ENCODE results near the gene RUNDC1.
"Not testable (repeated sequence)": the region's sequence is repeated elsewhere in the genome, so short reads cannot be mapped to it uniquely, and the experiment has no call there.

The RUNDC1 gene

DNA sequence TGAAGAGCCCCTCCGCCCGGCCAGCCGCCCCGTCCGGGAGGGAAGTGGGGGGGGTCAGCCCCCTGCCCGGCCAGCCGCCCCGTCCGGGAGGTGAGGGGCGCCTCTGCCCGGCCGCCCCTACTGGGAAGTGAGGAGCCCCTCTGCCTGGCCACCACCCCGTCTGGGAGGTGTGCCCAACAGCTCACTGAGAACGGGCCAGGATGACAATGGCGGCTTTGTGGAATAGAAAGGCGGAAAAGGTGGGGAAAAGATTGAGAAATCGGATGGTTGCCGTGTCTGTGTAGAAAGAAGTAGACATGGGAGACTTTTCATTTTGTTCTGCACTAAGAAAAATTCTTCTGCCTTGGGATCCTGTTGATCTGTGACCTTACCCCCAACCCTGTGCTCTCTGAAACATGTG lies 7.0 kb upstream of the RUNDC1 start:
- not testable (repeated sequence) for H3K4me1 ChIP-seq (ENCODE audit: control insufficient read depth, insufficient read depth, low read length); H3K36me3 ChIP-seq (ENCODE audit: control insufficient read depth, insufficient read depth, low read length); H3K27ac ChIP-seq (ENCODE audit: low read depth, low read length); H3K9ac ChIP-seq (ENCODE audit: low read depth, low read length); H3K27me3 ChIP-seq (ENCODE audit: control insufficient read depth, insufficient read depth, low read length); H3K4me3 ChIP-seq (ENCODE audit: low read depth, low read length); H3K9me3 ChIP-seq (ENCODE audit: control insufficient read depth, insufficient read depth, low read length)

GRCh38 chr17:42975265-42975664 lies 5.1 kb upstream of the RUNDC1 start:
- no peaks in the 10 kb centered on the region for H3K27me3 ChIP-seq (ENCODE audit: control insufficient read depth, insufficient read depth, low read length)
- no peaks in the 10 kb centered on the region for H3K4me1 ChIP-seq (ENCODE audit: control insufficient read depth, insufficient read depth, low read length)
- H3K36me3 ChIP-seq (ENCODE audit: control insufficient read depth, insufficient read depth, low read length) = no peaks in the 10 kb centered on the region
- H3K27ac ChIP-seq (ENCODE audit: low read depth, low read length) = no peak overlapping the region
- H3K9me3 ChIP-seq (ENCODE audit: control insufficient read depth, insufficient read depth, low read length) = no peaks in the 10 kb centered on the region
- no peak overlapping the region for H3K4me3 ChIP-seq (ENCODE audit: low read depth, low read length)
- no peak overlapping the region for H3K9ac ChIP-seq (ENCODE audit: low read depth, low read length)

DNA sequence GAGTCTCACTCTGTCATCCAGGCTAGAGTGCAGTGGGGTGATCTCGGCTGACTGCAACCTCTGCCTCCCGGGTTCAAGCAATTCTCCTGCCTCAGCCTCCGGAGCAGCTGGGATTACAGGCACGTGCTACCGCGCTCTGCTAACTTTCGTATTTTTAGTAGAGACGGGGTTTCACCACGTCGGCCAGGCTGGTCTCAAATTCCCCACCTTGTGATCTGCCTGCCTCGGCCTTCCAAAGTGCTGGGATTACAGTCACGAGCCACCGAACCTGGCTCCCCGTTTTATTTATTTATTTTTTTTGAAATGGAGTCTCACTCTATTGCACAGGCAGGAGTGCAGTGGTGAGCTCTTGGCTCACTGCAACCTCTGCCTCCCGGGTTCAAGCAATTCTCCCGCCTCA lies 4.7 kb upstream of the RUNDC1 start:
- H3K27me3 ChIP-seq (ENCODE audit: control insufficient read depth, insufficient read depth, low read length); H3K9me3 ChIP-seq (ENCODE audit: control insufficient read depth, insufficient read depth, low read length); H3K4me3 ChIP-seq (ENCODE audit: low read depth, low read length); H3K36me3 ChIP-seq (ENCODE audit: control insufficient read depth, insufficient read depth, low read length); H3K4me1 ChIP-seq (ENCODE audit: control insufficient read depth, insufficient read depth, low read length); H3K9ac ChIP-seq (ENCODE audit: low read depth, low read length); H3K27ac ChIP-seq (ENCODE audit: low read depth, low read length): not testable (repeated sequence)

- no peaks in the 10 kb centered on the region for H3K9me3 ChIP-seq (ENCODE audit: control insufficient read depth, insufficient read depth, low read length)
Measured at GRCh38 chr17:42979511-42980273, 673 bp upstream of the RUNDC1 start, which contains the start of gene PTGES3L. Gene PTGES3L, minus strand, starts transcription at chr17:42980080. Its CDS starts 27 bp downstream, at chr17:42980053.

DNA sequence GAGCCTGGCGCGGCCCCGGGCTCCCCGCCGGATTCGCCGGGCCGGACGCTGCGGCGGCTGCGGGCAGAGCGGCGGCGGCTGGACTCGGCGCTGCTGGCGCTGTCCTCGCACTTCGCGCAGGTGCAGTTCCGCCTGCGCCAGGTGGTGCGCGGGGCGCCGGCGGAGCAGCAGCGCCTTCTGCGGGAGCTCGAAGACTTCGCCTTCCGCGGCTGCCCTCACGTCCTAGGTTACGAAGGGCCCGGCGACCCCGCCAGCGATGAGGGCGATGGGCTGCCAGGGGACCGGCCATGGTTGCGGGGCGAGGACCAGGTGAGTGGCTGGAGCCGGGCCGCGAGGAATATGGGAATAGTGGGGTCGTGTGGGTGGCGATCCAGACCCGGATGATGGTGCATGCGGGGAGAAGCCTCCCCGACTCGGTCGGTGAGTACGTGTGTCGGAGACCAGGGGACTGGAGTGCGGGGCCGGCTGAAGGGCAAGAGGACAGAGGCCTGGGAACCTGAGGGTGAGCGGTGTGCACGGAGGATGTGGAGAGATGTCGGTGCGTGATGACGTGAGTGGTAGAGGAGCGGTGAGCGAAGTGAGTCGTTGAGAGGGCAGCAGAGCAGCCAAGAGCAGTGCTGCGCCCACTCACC lies 517 bp downstream of the RUNDC1 start:
- Histone ChIP-seq H3K9me3 (ENCODE audit: control insufficient read depth, insufficient read depth, low read length) (no peaks in the 10 kb centered on the region), H3K27ac (ENCODE audit: low read depth, low read length) (peak overlapping the region; percentile 94)

More at GRCh38 chr17:42979511-42980273, 673 bp upstream of the RUNDC1 start, which contains the start of gene PTGES3L:
- H3K4me3 ChIP-seq (ENCODE audit: low read depth, low read length) = peak within 1 kb of the TSS; percentile 77
- peaks cover 5% of the 10 kb centered on the region; the same call in 1 of the 2 replicates for H3K36me3 ChIP-seq (ENCODE audit: control insufficient read depth, insufficient read depth, low read length)
- no peaks in the 10 kb centered on the region for H3K27me3 ChIP-seq (ENCODE audit: control insufficient read depth, insufficient read depth, low read length)
- peak within 1 kb of the TSS; percentile 77 for H3K9ac ChIP-seq (ENCODE audit: low read depth, low read length)
- 0 out of 2 replicates have a peak, but pooled peaks cover 7% of the 10 kb centered on the region for H3K4me1 ChIP-seq (ENCODE audit: control insufficient read depth, insufficient read depth, low read length)
- H3K27ac ChIP-seq (ENCODE audit: low read depth, low read length) = peak within 1 kb of the TSS; percentile 94

GRCh38 chr17:42982266-42982665 lies 1.9 kb downstream of the RUNDC1 start:
- Histone ChIP-seq H3K27ac (ENCODE audit: low read depth, low read length) (no peak overlapping the region), H3K9ac (ENCODE audit: low read depth, low read length) (no peak overlapping the region), H3K27me3 (ENCODE audit: control insufficient read depth, insufficient read depth, low read length) (no peaks in the 10 kb centered on the region), H3K36me3 (ENCODE audit: control insufficient read depth, insufficient read depth, low read length) (peaks cover 17% of the 10 kb centered on the region), H3K4me1 (ENCODE audit: control insufficient read depth, insufficient read depth, low read length) (0 out of 2 replicates have a peak, but pooled peaks cover 7% of the 10 kb centered on the region), H3K4me3 (ENCODE audit: low read depth, low read length) (no peak overlapping the region), H3K9me3 (ENCODE audit: control insufficient read depth, insufficient read depth, low read length) (no peaks in the 10 kb centered on the region)

More for the DNA sequence above, 517 bp downstream of the RUNDC1 start:
- Histone ChIP-seq H3K4me1 (ENCODE audit: control insufficient read depth, insufficient read depth, low read length) (0 out of 2 replicates have a peak, but pooled peaks cover 7% of the 10 kb centered on the region), H3K4me3 (ENCODE audit: low read depth, low read length) (peak overlapping the region; percentile 77), H3K9ac (ENCODE audit: low read depth, low read length) (peak overlapping the region; percentile 77), H3K36me3 (ENCODE audit: control insufficient read depth, insufficient read depth, low read length) (peaks cover 10% of the 10 kb centered on the region; the same call in 1 of the 2 replicates), H3K27me3 (ENCODE audit: control insufficient read depth, insufficient read depth, low read length) (no peaks in the 10 kb centered on the region)

DNA sequence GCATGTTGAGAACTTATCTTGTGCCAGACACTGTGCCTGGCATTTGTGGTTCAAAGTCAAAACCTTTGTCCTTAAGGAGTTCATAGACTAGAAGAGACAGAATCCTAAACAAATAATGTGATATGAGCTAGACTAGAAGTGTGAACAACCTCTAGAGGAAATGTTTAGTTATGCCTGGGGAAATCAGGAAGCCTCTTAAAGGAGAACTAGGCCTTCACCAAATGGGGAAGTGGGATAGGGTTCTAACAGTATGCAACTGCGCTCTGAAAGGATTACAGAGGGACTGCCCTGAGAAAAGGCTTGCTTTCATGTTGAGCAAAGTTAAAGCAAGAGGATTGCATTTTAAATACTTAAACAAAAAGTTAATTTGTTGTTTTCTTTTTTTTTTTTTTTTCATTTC lies 4.9 kb downstream of the RUNDC1 start:
- no peaks in the 10 kb centered on the region for H3K27me3 ChIP-seq (ENCODE audit: control insufficient read depth, insufficient read depth, low read length)
- H3K9ac ChIP-seq (ENCODE audit: low read depth, low read length) = no peak overlapping the region
- H3K9me3 ChIP-seq (ENCODE audit: control insufficient read depth, insufficient read depth, low read length) = no peaks in the 10 kb centered on the region
- 0 out of 2 replicates have a peak, but pooled peaks cover 7% of the 10 kb centered on the region for H3K4me1 ChIP-seq (ENCODE audit: control insufficient read depth, insufficient read depth, low read length)
- H3K27ac ChIP-seq (ENCODE audit: low read depth, low read length) = no peak overlapping the region
- no peak overlapping the region for H3K4me3 ChIP-seq (ENCODE audit: low read depth, low read length)
- H3K36me3 ChIP-seq (ENCODE audit: control insufficient read depth, insufficient read depth, low read length) = peaks cover 46% of the 10 kb centered on the region

DNA sequence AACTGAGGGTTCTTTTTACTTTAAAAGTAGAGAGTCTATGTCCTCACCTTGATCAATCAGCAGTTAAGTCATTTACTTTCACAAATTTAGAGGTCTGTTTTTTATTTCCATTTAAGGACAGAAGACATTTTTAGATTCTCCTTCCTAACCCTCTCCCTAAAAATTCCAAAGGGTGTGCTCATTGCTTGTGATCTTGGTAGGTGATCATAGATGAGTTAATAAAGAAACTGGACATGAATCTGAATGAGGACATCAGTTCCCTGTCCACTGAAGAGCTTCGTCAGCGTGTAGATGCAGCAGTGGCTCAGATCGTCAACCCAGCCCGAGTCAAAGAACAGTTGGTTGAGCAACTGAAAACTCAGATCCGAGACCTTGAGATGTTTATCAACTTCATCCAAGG lies 8.8 kb downstream of the RUNDC1 start:
- Histone ChIP-seq H3K9me3 (ENCODE audit: control insufficient read depth, insufficient read depth, low read length) (no peaks in the 10 kb centered on the region), H3K27me3 (ENCODE audit: control insufficient read depth, insufficient read depth, low read length) (no peaks in the 10 kb centered on the region), H3K4me1 (ENCODE audit: control insufficient read depth, insufficient read depth, low read length) (no peaks in the 10 kb centered on the region), H3K36me3 (ENCODE audit: control insufficient read depth, insufficient read depth, low read length) (peaks cover 70% of the 10 kb centered on the region), H3K4me3 (ENCODE audit: low read depth, low read length) (no peak overlapping the region), H3K27ac (ENCODE audit: low read depth, low read length) (no peak overlapping the region), H3K9ac (ENCODE audit: low read depth, low read length) (no peak overlapping the region)

DNA sequence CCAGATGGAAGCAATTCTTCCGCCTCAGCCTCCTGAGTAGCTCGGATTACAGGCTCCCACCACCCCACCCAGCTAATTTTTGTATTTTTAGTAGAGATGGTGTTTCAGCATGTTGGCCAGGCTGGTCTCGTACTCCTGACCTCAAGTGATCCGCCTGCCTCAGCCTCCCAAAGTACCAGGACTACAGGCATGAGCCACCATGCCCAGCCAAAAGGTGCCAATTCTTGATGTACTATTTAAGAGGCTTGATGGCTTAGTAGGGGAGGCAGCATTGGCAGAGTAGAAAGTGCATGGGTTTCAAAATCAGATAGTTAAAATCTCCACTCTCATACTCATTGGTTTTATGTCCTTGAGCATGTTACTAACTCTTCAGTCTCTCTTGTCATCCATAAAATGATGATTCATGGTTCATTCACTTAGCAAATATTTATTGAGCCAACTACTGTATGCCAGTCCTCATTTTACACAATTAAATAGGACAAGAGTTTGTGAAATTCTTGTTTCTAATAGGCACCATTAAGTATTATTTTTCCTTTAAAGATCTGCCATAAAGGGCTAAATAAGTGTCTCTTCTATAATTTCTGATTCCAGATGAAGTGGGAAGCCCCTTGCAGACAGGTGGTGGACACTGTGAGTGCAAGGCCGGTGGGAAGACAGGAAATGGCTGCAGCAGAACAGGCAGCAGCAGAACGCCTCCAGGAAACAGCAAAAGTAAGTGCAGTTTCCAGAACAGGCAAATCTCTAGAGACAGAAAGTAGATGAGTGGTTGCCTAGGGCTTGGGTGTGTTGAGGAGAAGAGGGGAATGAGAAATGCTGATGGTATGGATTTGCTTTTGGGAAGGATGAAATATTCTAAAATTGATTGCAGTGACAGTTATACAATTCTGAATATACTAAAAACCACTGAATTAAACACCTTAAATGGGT lies 9.6 kb downstream of the RUNDC1 start:
- no peaks in the 10 kb centered on the region for H3K27me3 ChIP-seq (ENCODE audit: control insufficient read depth, insufficient read depth, low read length)
- H3K9ac ChIP-seq (ENCODE audit: low read depth, low read length) = no peak overlapping the region
- peaks cover 67% of the 10 kb centered on the region for H3K36me3 ChIP-seq (ENCODE audit: control insufficient read depth, insufficient read depth, low read length)
- no peaks in the 10 kb centered on the region for H3K4me1 ChIP-seq (ENCODE audit: control insufficient read depth, insufficient read depth, low read length)
- H3K27ac ChIP-seq (ENCODE audit: low read depth, low read length) = no peak overlapping the region
- H3K9me3 ChIP-seq (ENCODE audit: control insufficient read depth, insufficient read depth, low read length) = no peaks in the 10 kb centered on the region
- no peak overlapping the region for H3K4me3 ChIP-seq (ENCODE audit: low read depth, low read length)

DNA sequence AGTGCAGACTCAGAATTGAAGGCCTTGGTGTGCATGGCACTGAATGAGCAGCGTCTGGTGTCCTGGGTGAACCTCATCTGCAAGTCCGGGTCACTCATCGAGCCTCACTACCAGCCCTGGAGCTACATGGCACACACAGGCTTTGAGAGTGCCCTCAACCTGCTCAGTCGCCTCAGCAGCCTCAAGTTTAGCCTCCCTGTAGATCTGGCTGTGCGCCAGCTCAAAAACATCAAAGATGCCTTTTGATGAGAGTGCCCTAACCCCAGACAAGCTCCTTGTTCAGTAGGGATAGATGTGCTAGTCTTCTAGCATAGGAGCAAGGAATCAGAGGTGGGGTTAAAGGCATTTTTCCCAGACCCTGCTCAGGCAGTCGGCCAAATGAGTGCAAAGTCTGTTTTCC lies 11.1 kb downstream of the RUNDC1 start:
- Histone ChIP-seq H3K4me3 (ENCODE audit: low read depth, low read length) (no peak overlapping the region), H3K9me3 (ENCODE audit: control insufficient read depth, insufficient read depth, low read length) (no peaks in the 10 kb centered on the region), H3K27me3 (ENCODE audit: control insufficient read depth, insufficient read depth, low read length) (no peaks in the 10 kb centered on the region), H3K4me1 (ENCODE audit: control insufficient read depth, insufficient read depth, low read length) (no peaks in the 10 kb centered on the region), H3K27ac (ENCODE audit: low read depth, low read length) (no peak overlapping the region), H3K36me3 (ENCODE audit: control insufficient read depth, insufficient read depth, low read length) (peaks cover 65% of the 10 kb centered on the region), H3K9ac (ENCODE audit: low read depth, low read length) (no peak overlapping the region)

All from HUES48 (cell line).